Measurements from ENCODE around the gene EPHA5.

- TF ChIP-seq POLR2A (IDR thresholded peaks at IDR 0.05; ENCODE audit: low read depth, low read length) (no peak), POLR2AphosphoS5 (IDR thresholded peaks at IDR 0.05; ENCODE audit: low read depth, low read length) (no peak), TAF1 (IDR thresholded peaks at IDR 0.05; ENCODE audit: borderline replicate concordance, low read depth, low read length) (no peak)
Measured at GRCh38 chr4:65653740-65654361, 16.4 kb downstream of the EPHA5 start.

Data from GM12892 (cell line).